K562 (cell line): ENCODE results near the gene SREBF1. TPM values are rescaled to one million over a fixed set of nuclear protein-coding genes. Genes with fewer than 3 reads are reported as not detected.

ENCODE experiments used
- ARID1B ChIP-seq: fragments of 450-650 bp; IDR thresholded peaks from 2 replicates; pipeline ENCODE4 v1.6.1; 2016; ENCODE audit warnings: antibody characterized with exemption, mild to moderate bottlenecking, inconsistent platforms
- BCL6 ChIP-seq: fragments of 250-450 bp; sonication (Bioruptor Pico); IDR thresholded peaks from 2 replicates; pipeline ENCODE4 v1.4.0; 2020
- CHD1 ChIP-seq: fragments of 200-600 bp; sonication (generic); IDR thresholded peaks from one replicate; pipeline ENCODE4 v1.6.1; 2012; ENCODE audit warnings: mild to moderate bottlenecking, moderate library complexity, low read length, inconsistent platforms
- DEAF1 ChIP-seq: fragments of 450-650 bp; formaldehyde crosslinking; IDR thresholded peaks from 2 replicates; pipeline ENCODE4 v1.4.0; 2020; ENCODE audit warnings: mild to moderate bottlenecking, moderate library complexity
- HCFC1 ChIP-seq: IDR thresholded peaks from 2 replicates; pipeline ENCODE4 v1.6.1; 2012; ENCODE audit warnings: low read depth, low read length, improper control_type of control experiment
- HEY1 ChIP-seq: fragments of 250-450 bp; sonication (Bioruptor Pico); IDR thresholded peaks from 2 replicates; pipeline ENCODE4 v1.5.0; 2020; ENCODE audit warnings: mild to moderate bottlenecking, moderate library complexity, borderline replicate concordance
- HOXB6 ChIP-seq: fragments of 250-450 bp; sonication (Bioruptor Pico); IDR thresholded peaks from 2 replicates; pipeline ENCODE4 v1.5.1; 2022; ENCODE audit warnings: mild to moderate bottlenecking, borderline replicate concordance
- NR0B1 ChIP-seq: fragments of 450-650 bp; IDR thresholded peaks from one replicate; pipeline ENCODE4 v1.6.1; 2018; ENCODE audit warnings: mild to moderate bottlenecking, moderate library complexity; ENCODE audit not compliant: partially characterized antibody
- PHF21A ChIP-seq: fragments of 450-650 bp; IDR thresholded peaks from 2 replicates; pipeline ENCODE4 v1.6.1; 2017; ENCODE audit warnings: low read depth, borderline replicate concordance
- RBM15 ChIP-seq: fragments of 200-400 bp; formaldehyde crosslinking; IDR thresholded peaks from 2 replicates; pipeline ENCODE4 v1.6.1; 2018; ENCODE audit warnings: mild to moderate bottlenecking, low read length, moderate library complexity; ENCODE audit not compliant: insufficient read depth
- TEAD1 ChIP-seq, 2 experiments: fragments of 450-650 bp in 1 of 2; sonication (generic) in 1 of 2; formaldehyde crosslinking; IDR thresholded peaks; 2 replicates each; pipeline versions ENCODE4 v1.4.0 to v1.8.0; 2020 to 2022; ENCODE audit warnings: mild to moderate bottlenecking in 2 of 2, missing genetic modification reagents in 1 of 2
- TFAP4 ChIP-seq: sonication (generic); formaldehyde crosslinking; IDR thresholded peaks from 2 replicates; pipeline ENCODE4 v1.8.0; 2022; ENCODE audit warnings: missing genetic modification reagents, mild to moderate bottlenecking, moderate library complexity, borderline replicate concordance
- TGIF2 ChIP-seq: sonication (generic); formaldehyde crosslinking; IDR thresholded peaks from 2 replicates; pipeline ENCODE4 v1.8.1; 2022; ENCODE audit warnings: mild to moderate bottlenecking, missing genetic modification reagents, moderate library complexity
- ZBTB11 ChIP-seq, 3 experiments: fragments of 200-800 bp in 1 of 3; fragments of 250-450 bp in 1 of 3; fragments of 450-650 bp in 1 of 3; sonication (Bioruptor Pico) in 1 of 3; sonication (Bioruptor generic) in 1 of 3; formaldehyde crosslinking in 1 of 3; IDR thresholded peaks; 2 replicates each; pipeline versions ENCODE4 v1.6.1 to v1.8.0; 2016 to 2022; ENCODE audit warnings: mild to moderate bottlenecking in 2 of 3, missing genetic modification characterization in 2 of 3, missing compliant biosample characterization in 1 of 3, moderate library complexity in 1 of 3
- ZBTB26 ChIP-seq: fragments of 450-650 bp; formaldehyde crosslinking; IDR thresholded peaks from 2 replicates; pipeline ENCODE4 v1.4.0; 2022; ENCODE audit warnings: missing genetic modification characterization
- ZFP36 ChIP-seq: fragments of 150-350 bp; IDR thresholded peaks from 2 replicates; pipeline ENCODE4 v1.6.1; 2018; ENCODE audit warnings: low read length, low read depth; ENCODE audit not compliant: partially characterized antibody
- ZNF12 ChIP-seq: sonication (generic); formaldehyde crosslinking; IDR thresholded peaks from 2 replicates; pipeline ENCODE4 v1.4.0; 2020; ENCODE audit warnings: mild to moderate bottlenecking, missing genetic modification reagents
- ZNF253 ChIP-seq: fragments of 250-450 bp; sonication (Bioruptor Pico); conservative IDR thresholded peaks from 2 replicates; pipeline ENCODE4 v1.6.1; 2021; ENCODE audit warnings: mild to moderate bottlenecking
- polyA plus RNA-seq, 8 experiments: library from polyadenylated mRNA; depleted of rRNA in 4 of 8; stranded (reverse) in 5 of 8; unstranded in 3 of 8; fragments of >200 nt; fragmentation: Nextera tagmentation in 2 of 8; fragmentation: Illumina TruSeq in 1 of 8; extraction: Ambion mirVana in 2 of 8; extraction: Trizol in 1 of 8; gene quantifications; 2 replicates each; pipeline versions ENCODE4 v1.2.1 to v1.2.3, GENCODE V29; 2011 to 2014; ENCODE audit warnings: inconsistent platforms in 1 of 8, missing spikeins in 1 of 8
- total RNA-seq, 7 experiments: library from RNA; depleted of rRNA in 6 of 7; stranded (reverse); fragments of >200 nt in 6 of 7; fragmentation: Illumina TruSeq in 2 of 7; extraction: Trizol in 2 of 7; gene quantifications; 2 replicates each; pipeline versions ENCODE4 v1.2.1 to v1.2.3, GENCODE V29; 2011 to 2021; ENCODE audit warnings: low replicate concordance in 1 of 7

SREBF1 gene
- total and polyA plus RNA-seq, 9 of the 15 experiments (the other 6 are each of a cell fraction or from before 2014, with no cell fraction given) = 1.6 to 169 (median 69.4) TPM

- TF ChIP-seq ZNF253 (no peak), ZFP36 (no peak), ZBTB26 (CRISPR knock-in tag) (no peak), DEAF1 (CRISPR knock-in tag) (peak; percentile 61; the same call in 1 of the 2 replicates), TGIF2 (CRISPR knock-in tag) (no peak), BCL6 (no peak), HOXB6 (no peak), PHF21A (no peak), NR0B1 (no peak), ARID1B (no peak), HCFC1 (no peak), CHD1 (no peak), ZBTB11 (CRISPR knock-in tag; IDR thresholded peaks at IDR 0.05) (no peak; a peak in 1 of 6 replicates), RBM15 (no peak), TFAP4 (CRISPR knock-in tag) (peak; percentile 67; the same call in 1 of the 2 replicates), ZNF12 (no peak), TEAD1 (CRISPR knock-in tag; IDR thresholded peaks at IDR 0.05) (peak in 1 of 2 experiments; percentile 26; a peak in 1 of 4 replicates), HEY1 (CRISPR knock-in tag) (no peak)
These were observed 24.4 kb downstream of the SREBF1 start (continued) for GRCh38 chr17:17812211-17813054.
